Neuronal stem cell (in vitro differentiated cells): ENCODE results near the gene VARS1. TPM values are rescaled to one million over a fixed set of nuclear protein-coding genes. Genes with fewer than 3 reads are reported as not detected.

Source experiments
- DNase-seq: peaks from one replicate; pipeline ENCODE4 v3.0.0-alpha.2; 2013; ENCODE audit warnings: low spot score
- H2AFZ ChIP-seq: one replicate; pipeline ENCODE4 v1.6.1; 2013; ENCODE audit warnings: mild to moderate bottlenecking, low read length, inconsistent platforms
- H2AK5ac ChIP-seq: 2 replicates; pipeline ENCODE4 v1.6.1; 2013; ENCODE audit warnings: low read depth, mild to moderate bottlenecking, inconsistent platforms, low read length, moderate library complexity, mixed read lengths
- H2BK120ac ChIP-seq: 2 replicates; pipeline ENCODE4 v1.6.1; 2013; ENCODE audit warnings: low read depth, mild to moderate bottlenecking, inconsistent platforms, low read length, moderate library complexity, mixed read lengths
- H2BK12ac ChIP-seq: one replicate; pipeline ENCODE4 v1.6.1; 2013; ENCODE audit warnings: low read length, inconsistent platforms
- H2BK15ac ChIP-seq: 2 replicates; pipeline ENCODE4 v1.6.1; 2013; ENCODE audit warnings: mild to moderate bottlenecking, low read length, inconsistent platforms, mixed read lengths
- H2BK5ac ChIP-seq: one replicate; pipeline ENCODE4 v1.6.1; 2013; ENCODE audit warnings: inconsistent platforms, mild to moderate bottlenecking, low read length, moderate library complexity
- H3K14ac ChIP-seq: one replicate; pipeline ENCODE4 v1.6.1; 2013; ENCODE audit warnings: low read length, inconsistent platforms
- H3K18ac ChIP-seq: 2 replicates; pipeline ENCODE4 v1.6.1; 2013; ENCODE audit warnings: low read length, inconsistent platforms
- H3K23ac ChIP-seq: 2 replicates; pipeline ENCODE4 v1.6.1; 2013; ENCODE audit warnings: low read depth, mild to moderate bottlenecking, mixed read lengths, low read length, inconsistent platforms; ENCODE audit not compliant: poor library complexity
- H3K27ac ChIP-seq: replicated peaks from 3 replicates; pipeline ENCODE4 v1.5.1; 2013; ENCODE audit warnings: low read length, inconsistent platforms
- H3K27me3 ChIP-seq, 3 experiments: 2 replicates each; pipeline ENCODE4 v1.6.1; 2013; ENCODE audit warnings: low read length in 3 of 3, mild to moderate bottlenecking in 2 of 3, inconsistent platforms in 1 of 3, low read depth in 1 of 3, mixed read lengths in 1 of 3, moderate library complexity in 1 of 3; ENCODE audit not compliant: control insufficient read depth in 3 of 3, insufficient read depth in 3 of 3
- H3K36me3 ChIP-seq, 2 donors: replicated peaks in 1 of 2; 2 replicates each; pipeline ENCODE4 v1.6.1; 2013; ENCODE audit warnings: low read length in 2 of 2; ENCODE audit not compliant: control insufficient read depth in 2 of 2, insufficient read depth in 2 of 2
- H3K4ac ChIP-seq: 2 replicates; pipeline ENCODE4 v1.6.1; 2013; ENCODE audit warnings: inconsistent platforms, mild to moderate bottlenecking, low read length, moderate library complexity
- H3K4me1 ChIP-seq, 2 donors: 1 replicate in 1 of 2; 2 replicates in 1 of 2; pipeline ENCODE4 v1.6.1; 2013; ENCODE audit warnings: low read length in 2 of 2, low read depth in 1 of 2; ENCODE audit not compliant: control insufficient read depth in 2 of 2, insufficient read depth in 1 of 2
- H3K4me2 ChIP-seq: one replicate; pipeline ENCODE4 v1.6.1; 2013; ENCODE audit warnings: mild to moderate bottlenecking, low read length, inconsistent platforms; ENCODE audit not compliant: insufficient read depth, poor library complexity, severe bottlenecking
- H3K4me3 ChIP-seq, 2 donors: 2 replicates each; pipeline ENCODE4 v1.5.1; 2013; ENCODE audit warnings: low read length in 2 of 2, mild to moderate bottlenecking in 2 of 2, inconsistent platforms in 1 of 2, moderate library complexity in 1 of 2
- H3K79me1 ChIP-seq: one replicate; pipeline ENCODE4 v1.6.1; 2013; ENCODE audit warnings: low read depth, mild to moderate bottlenecking, inconsistent platforms, low read length, moderate library complexity
- H3K9ac ChIP-seq: one replicate; pipeline ENCODE4 v1.6.1; 2013; ENCODE audit warnings: mild to moderate bottlenecking, low read depth, low read length, inconsistent platforms; ENCODE audit not compliant: poor library complexity
- H3K9me3 ChIP-seq, 2 donors: replicated peaks in 1 of 2; 2 replicates each; pipeline versions ENCODE3 to v1.6.1; 2013; ENCODE audit warnings: low read length in 2 of 2, mild to moderate bottlenecking in 2 of 2, inconsistent platforms in 1 of 2, low read depth in 1 of 2, mixed read lengths in 1 of 2, moderate library complexity in 1 of 2; ENCODE audit not compliant: control insufficient read depth in 2 of 2, insufficient read depth in 1 of 2
- H4K8ac ChIP-seq: one replicate; pipeline ENCODE4 v1.6.1; 2013; ENCODE audit warnings: low read depth, mild to moderate bottlenecking, inconsistent platforms, low read length, moderate library complexity
- H4K91ac ChIP-seq: one replicate; pipeline ENCODE4 v1.6.1; 2013; ENCODE audit warnings: low read length, low read depth, mild to moderate bottlenecking, inconsistent platforms; ENCODE audit not compliant: poor library complexity
- WGBS, 2 donors: extraction: QIAGEN DNeasy Blood & Tissue Kit; methylation state at CpG; one replicate each; pipeline ENCODE4 v1.1.7; 2013; ENCODE audit warnings: missing lambda C conversion rate in 2 of 2, mixed read lengths in 1 of 2; ENCODE audit not compliant: insufficient read length in 2 of 2, insufficient replicate concordance in 1 of 2; ENCODE audit errors: extremely low coverage in 2 of 2; 5-methylcytosine and 5-hydroxymethylcytosine counted together
- small RNA-seq: library from polyadenylated mRNA; stranded (forward); fragments of <200 nt; extraction: miRNeasy Mini kit (QIAGEN cat#:217004); gene quantifications from one replicate; pipeline ENCODE3, GENCODE V24; 2013; ENCODE audit not compliant: insufficient read depth

The VARS1 gene

DNA sequence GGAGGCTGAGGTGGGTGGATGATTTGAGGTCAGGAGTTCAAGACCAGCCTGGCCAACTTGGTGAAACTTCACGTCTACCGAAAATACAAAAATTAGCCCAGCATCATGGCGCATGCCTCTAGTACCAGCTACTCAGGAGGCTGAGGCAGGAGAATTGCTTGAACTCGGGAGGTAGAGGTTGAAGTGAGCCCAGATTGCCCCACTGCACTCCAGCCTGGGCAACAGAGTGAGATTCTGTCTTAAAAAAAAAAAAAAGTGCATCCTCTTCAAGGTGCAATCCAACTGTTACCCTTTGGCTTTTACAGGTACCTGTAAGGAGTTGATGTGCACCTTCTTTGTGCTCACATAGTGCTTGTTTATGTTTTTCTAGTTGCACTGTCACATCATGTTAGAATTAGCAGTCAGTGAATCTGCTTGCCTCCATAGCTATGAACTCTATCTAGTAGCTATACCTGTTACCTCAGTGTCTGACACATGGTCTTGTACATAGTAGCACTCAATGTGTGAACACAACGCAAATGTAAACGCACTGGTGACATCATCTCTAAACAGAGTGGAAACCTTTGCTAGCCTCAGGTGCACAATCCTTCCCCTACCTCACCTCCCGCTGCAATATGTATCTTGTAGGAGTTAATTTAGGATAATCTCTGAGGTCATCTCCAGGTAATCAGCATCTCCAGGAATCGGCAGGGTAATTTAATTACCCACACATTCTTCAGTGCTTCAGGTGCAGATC is 46.1 kb downstream of the VARS1 start:
- WGBS, 2 donors = no CpG with 5 or more reads among the region's 8 CpGs

More for the DNA sequence above, 46.1 kb downstream of the VARS1 start:
- Histone ChIP-seq H2AFZ (no peak overlapping the region), H3K36me3 (peaks cover 6 to 61% of the 10 kb centered on the region in 2 donors), H2BK12ac (no peak overlapping the region), H2AK5ac (no peak overlapping the region), H3K79me1 (no peaks in the 10 kb centered on the region), H4K91ac (no peak overlapping the region), H2BK15ac (no peak overlapping the region), H3K18ac (no peak overlapping the region), H3K9me3 (no peaks in the 10 kb centered on the region), H3K27me3 (no peaks in the 10 kb centered on the region), H3K27ac (no peak overlapping the region), H3K23ac (no peak overlapping the region), H3K14ac (no peak overlapping the region), H3K9ac (no peak overlapping the region), H3K4me2 (no peak overlapping the region), H2BK120ac (no peak overlapping the region), H3K4me3 (no peak overlapping the region), H3K4ac (no peak overlapping the region), H4K8ac (no peak overlapping the region), H2BK5ac (no peak overlapping the region), H3K4me1 (peaks cover 0 to 3% of the 10 kb centered on the region in 2 donors)
- no peak for DNase-seq

Small RNA genes lying within 50 kb of the gene (small RNA-seq; reads per million reads assigned to genes)
- gene MSH5-SAPCD1 (not detected), gene RF00019 (not detected), gene RNU6-850P (not detected), gene SAPCD1 (not detected), gene SNORD48 (7,414 reads per million, percentile 100 among the genes with 10 or more reads in this experiment), gene SNORD52 (not detected)
